ENCODE measurements around the gene IL24. TPM values are rescaled to one million over a fixed set of nuclear protein-coding genes. Genes with fewer than 3 reads are reported as not detected.
A peak's percentile ranks its signal among the peaks of the same experiment; 100 is the strongest.

IL24 gene
- total RNA-seq, 4 donors from 2014 or later, result 1.7 TPM; not detected in 3

GRCh38 chr1:206909161-206909882 is 12.1 kb downstream of the IL24 start:
- no peak for DNase-seq (ENCODE audit: extremely low spot score)
- TF ChIP-seq POLR2A (IDR thresholded peaks at IDR 0.05; ENCODE audit: low read depth) (no peak), CTCF (IDR thresholded peaks at IDR 0.05) (no peak), POLR2AphosphoS5 (IDR thresholded peaks at IDR 0.05) (peak; percentile 51 to 67), EP300 (IDR thresholded peaks at IDR 0.05) (peak; percentile 78)
- 0% methylated on average over 23 of the region's 69 CpGs for WGBS
- Histone ChIP-seq H3K4me1 (peaks cover 14 to 37% (median 24%) of the 10 kb centered on the region in 4 donors), H3K27ac (replicated peaks in 1 of 4) (peak overlapping the region; percentile 28 to 60 (median 55)), H3K9me3 (no peaks in the 10 kb centered on the region), H3K36me3 (no peaks in the 10 kb centered on the region), H3K27me3 (peaks cover 0 to 33% (median 0%) of the 10 kb centered on the region in 4 donors), H3K4me3 (peak overlapping the region; percentile 58 to 70 (median 63))
- intact Hi-C loops (cut with DNase I), result loop anchor here (5.0 kb wide), 1 partner anchor 42 kb away; the partner anchor contains the start of gene IL20

GRCh38 chr1:206909883-206910318 is 12.7 kb downstream of the IL24 start:
- H3K4me1 ChIP-seq, result peaks cover 14 to 37% (median 24%) of the 10 kb centered on the region in 4 donors
- intact Hi-C loops (cut with DNase I), result loop anchor here (2.0 to 10.0 kb wide), 4 partner anchors 43 to 415 kb away; partner anchors contain the start of gene IL20
- no peak for DNase-seq (ENCODE audit: extremely low spot score)
- peaks cover 0 to 39% (median 0%) of the 10 kb centered on the region in 4 donors for H3K27me3 ChIP-seq
- 44% methylated on average over 6 of the region's 14 CpGs for WGBS
- H3K36me3 ChIP-seq, result no peaks in the 10 kb centered on the region
- H3K27ac ChIP-seq (replicated peaks in 1 of 4), result peak overlapping the region; percentile 28 to 60 (median 55)
- no peaks in the 10 kb centered on the region for H3K9me3 ChIP-seq
- peak overlapping the region; percentile 58 to 70 (median 63) for H3K4me3 ChIP-seq
- no peak for TF ChIP-seq POLR2A (IDR thresholded peaks at IDR 0.05; ENCODE audit: low read depth)
- TF ChIP-seq EP300 (IDR thresholded peaks at IDR 0.05), result no peak
- no peak for TF ChIP-seq POLR2AphosphoS5 (IDR thresholded peaks at IDR 0.05)
- no peak for TF ChIP-seq CTCF (IDR thresholded peaks at IDR 0.05)

GRCh38 chr1:206911064-206911663 is 13.9 kb downstream of the IL24 start:
- TF ChIP-seq CTCF (IDR thresholded peaks at IDR 0.05) (peak in 2 of 3 experiments; percentile 73 to 78), POLR2AphosphoS5 (IDR thresholded peaks at IDR 0.05) (no peak), POLR2A (IDR thresholded peaks at IDR 0.05; ENCODE audit: low read depth) (no peak), EP300 (IDR thresholded peaks at IDR 0.05) (no peak)
- no peaks in the 10 kb centered on the region for H3K9me3 ChIP-seq
- no peak overlapping the region for H3K4me3 ChIP-seq
- DNase-seq (ENCODE audit: extremely low spot score), result no peak
- H3K36me3 ChIP-seq, result no peaks in the 10 kb centered on the region
- H3K27me3 ChIP-seq, result peaks cover 0 to 46% (median 0%) of the 10 kb centered on the region in 4 donors
- H3K4me1 ChIP-seq, result peaks cover 14 to 37% (median 24%) of the 10 kb centered on the region in 4 donors
- 0% methylated on average over 1 of the region's 1 CpG for WGBS
- no peak overlapping the region for H3K27ac ChIP-seq (replicated peaks in 1 of 4)
- intact Hi-C loops (cut with DNase I), result loop anchor here (2.0 to 10.0 kb wide), 3 partner anchors 176 to 416 kb away; no protein-coding TSS in a partner anchor

GRCh38 chr1:206912445-206913095 is 15.3 kb downstream of the IL24 start:
- Histone ChIP-seq H3K4me3 (no peak overlapping the region), H3K4me1 (peaks cover 14 to 37% (median 24%) of the 10 kb centered on the region in 4 donors), H3K36me3 (no peaks in the 10 kb centered on the region), H3K27ac (replicated peaks in 1 of 4) (no peak overlapping the region), H3K27me3 (peaks cover 0 to 46% (median 0%) of the 10 kb centered on the region in 4 donors), H3K9me3 (no peaks in the 10 kb centered on the region)
- WGBS, result 26% methylated on average over 7 of the region's 7 CpGs
- TF ChIP-seq POLR2AphosphoS5 (IDR thresholded peaks at IDR 0.05), result peak; percentile 28 to 61
- TF ChIP-seq POLR2A (IDR thresholded peaks at IDR 0.05; ENCODE audit: low read depth), result no peak
- no peak for TF ChIP-seq EP300 (IDR thresholded peaks at IDR 0.05)
- TF ChIP-seq CTCF (IDR thresholded peaks at IDR 0.05), result peak; percentile 84 to 93 (median 86)
- intact Hi-C loops (cut with DNase I), result loop anchor here (2.0 to 10.0 kb wide), 3 partner anchors 104 to 418 kb away; no protein-coding TSS in a partner anchor
- DNase-seq (ENCODE audit: extremely low spot score), result peak; percentile 94

All from esophagus muscularis mucosa (tissue), 4 donors.